Chondrocyte (in vitro differentiated cells): ENCODE measurements around the gene SNW1. TPM values are rescaled to one million over a fixed set of nuclear protein-coding genes. Genes with fewer than 3 reads are reported as not detected.
A peak's percentile ranks its signal among the peaks of the same experiment; 100 is the strongest.

Experiments used
- DNase-seq: peaks from one replicate; pipeline ENCODE4 v3.0.0; 2021; ENCODE audit warnings: mixed read lengths, low spot score
- H3K27ac Mint-ChIP-seq: one replicate; pipeline ENCODE4 v1.8.0; 2021; ENCODE audit warnings: mild to moderate bottlenecking, moderate library complexity, mixed read lengths; ENCODE audit not compliant: unreplicated experiment
- H3K27me3 Mint-ChIP-seq: 2 replicates; pipeline ENCODE4 v1.8.0; 2021; ENCODE audit warnings: low read depth, mixed read lengths
- H3K36me3 Mint-ChIP-seq: 2 replicates; pipeline ENCODE4 v1.8.0; 2021; ENCODE audit warnings: low read depth, mixed read lengths
- H3K4me1 Mint-ChIP-seq: 2 replicates; pipeline ENCODE4 v1.8.0; 2021; ENCODE audit warnings: low read depth, mild to moderate bottlenecking, mixed read lengths
- H3K4me3 Mint-ChIP-seq: one replicate; pipeline ENCODE4 v1.8.0; 2021; ENCODE audit warnings: mild to moderate bottlenecking, moderate library complexity, mixed read lengths; ENCODE audit not compliant: unreplicated experiment
- H3K9me3 Mint-ChIP-seq: 2 replicates; pipeline ENCODE4 v1.8.0; 2021; ENCODE audit warnings: low read depth, mixed read lengths
- CTCF ChIP-seq: fragments of 200-600 bp; sonication (generic); IDR thresholded peaks from 2 replicates; pipeline ENCODE4 v1.5.0; 2021; ENCODE audit warnings: antibody characterized with exemption, mild to moderate bottlenecking, moderate library complexity
- total RNA-seq: library from RNA; stranded (reverse); gene quantifications from 3 replicates; pipeline ENCODE4 v1.2.1, GENCODE V29; 2021

The SNW1 gene
- total RNA-seq, 1 donor from 2014 or later: 61.7 TPM

- Mint-ChIP-seq H3K4me3 (peak overlapping the region; percentile 93), H3K36me3 (peaks cover 3% of the 10 kb centered on the region), H3K27ac (no peak overlapping the region), H3K9me3 (no peaks in the 10 kb centered on the region), H3K27me3 (no peaks in the 10 kb centered on the region), H3K4me1 (peaks cover 36% of the 10 kb centered on the region)
- no peak for DNase-seq
- TF ChIP-seq CTCF: no peak
Measured at GRCh38 chr14:77709412-77709811, 51.5 kb downstream of the SNW1 start.

GRCh38 chr14:77708749-77709148, 52.2 kb downstream of the SNW1 start:
- Mint-ChIP-seq H3K4me1 (peaks cover 36% of the 10 kb centered on the region), H3K36me3 (peaks cover 6% of the 10 kb centered on the region), H3K27me3 (no peaks in the 10 kb centered on the region), H3K9me3 (no peaks in the 10 kb centered on the region), H3K27ac (peak overlapping the region; percentile 95), H3K4me3 (peak overlapping the region; percentile 93)
- DNase-seq: no peak
- no peak for TF ChIP-seq CTCF

- Mint-ChIP-seq H3K4me1 (peaks cover 36% of the 10 kb centered on the region), H3K27ac (peak within 1 kb of the TSS; percentile 95), H3K36me3 (peaks cover 5% of the 10 kb centered on the region), H3K27me3 (no peaks in the 10 kb centered on the region), H3K9me3 (no peaks in the 10 kb centered on the region), H3K4me3 (peak within 1 kb of the TSS; percentile 93)
- DNase-seq: peak; percentile 93
- peak; percentile 9 for TF ChIP-seq CTCF
Measured at GRCh38 chr14:77707724-77708408, 53.1 kb downstream of the SNW1 start, which contains the start of the genes ALKBH1 and SLIRP. Gene ALKBH1 (minus strand): TSS chr14:77708023. CDS start chr14:77708004, 19 bp downstream. Gene SLIRP (plus strand): TSS chr14:77708103. CDS start chr14:77708112, 9 bp downstream.

GRCh38 chr14:77707355-77707723, 53.6 kb downstream of the SNW1 start:
- Mint-ChIP-seq H3K9me3 (no peaks in the 10 kb centered on the region), H3K27me3 (no peaks in the 10 kb centered on the region), H3K36me3 (peaks cover 5% of the 10 kb centered on the region), H3K4me1 (peaks cover 36% of the 10 kb centered on the region), H3K4me3 (peak overlapping the region; percentile 93), H3K27ac (peak overlapping the region; percentile 95)
- DNase-seq: no peak
- TF ChIP-seq CTCF: peak; percentile 77

GRCh38 chr14:77691259-77691658, 69.7 kb downstream of the SNW1 start:
- Mint-ChIP-seq H3K4me1 (no peaks in the 10 kb centered on the region), H3K9me3 (no peaks in the 10 kb centered on the region), H3K27me3 (no peaks in the 10 kb centered on the region), H3K4me3 (no peak overlapping the region), H3K36me3 (peaks cover 25% of the 10 kb centered on the region), H3K27ac (no peak overlapping the region)
- no peak for TF ChIP-seq CTCF
- DNase-seq: no peak
